ENCODE data around the gene COX20. TPM values are rescaled to one million over a fixed set of nuclear protein-coding genes. Genes with fewer than 3 reads are reported as not detected.

COX20 gene
- total and polyA plus RNA-seq, 2 of the 4 experiments (the other 2 are of a cell fraction): 13.3 to 27.0 TPM

DNA sequence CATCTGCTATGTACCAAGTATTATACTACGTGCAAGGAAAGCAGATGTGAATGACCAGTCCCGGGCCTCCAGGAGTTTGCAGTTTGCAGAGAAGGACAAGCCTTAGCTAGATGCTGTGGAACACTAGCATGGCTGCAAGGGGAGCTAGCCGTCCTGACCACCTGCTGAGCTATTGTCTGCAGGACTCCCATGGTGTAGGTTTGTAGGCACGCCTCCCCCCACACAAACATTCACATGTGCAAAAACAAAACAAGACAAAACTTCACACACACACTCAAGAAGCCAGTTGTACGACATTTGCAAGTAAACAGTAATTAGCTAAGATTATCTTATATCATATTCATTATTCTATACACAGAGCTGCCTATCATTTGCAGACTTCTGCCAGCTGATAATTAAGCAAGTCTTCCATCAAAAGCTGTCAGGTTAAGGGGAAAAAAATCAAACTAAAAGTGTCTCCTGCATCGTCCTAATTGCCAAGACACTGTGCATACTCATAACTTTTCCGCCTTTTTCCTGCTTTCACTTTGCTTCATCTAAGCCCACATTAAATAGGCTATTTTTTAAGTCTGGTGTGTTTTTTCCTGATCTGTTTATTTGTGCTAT is 39.6 kb downstream of the COX20 start:
- Histone ChIP-seq H3K23ac (ENCODE audit: low read depth, low read length) (no peak overlapping the region), H3K14ac (replicated peaks; ENCODE audit: low read depth, low read length) (no peak overlapping the region), H3K56ac (ENCODE audit: extremely low read depth, insufficient read depth, low read length) (no peak overlapping the region), H4K8ac (ENCODE audit: low read depth in 2 of 2, low read length in 2 of 2) (no peak overlapping the region), H4K5ac (ENCODE audit: low read depth, low read length) (no peak overlapping the region), H3K27ac (ENCODE audit: insufficient read depth, low read length) (no peak overlapping the region), H3K79me1 (ENCODE audit: low read depth in 1 of 2, low read length in 2 of 2) (no peaks in the 10 kb centered on the region), H4K91ac (ENCODE audit: insufficient read depth, low read depth, low read length) (no peak overlapping the region), H3K4me2 (ENCODE audit: low read depth, low read length) (no peak overlapping the region), H2AFZ (replicated peaks; ENCODE audit: low read length, poor library complexity) (no peak overlapping the region), H2BK15ac (ENCODE audit: low read depth, low read length) (no peak overlapping the region), H3K9ac (ENCODE audit: low read depth, low read length) (no peak overlapping the region), H2BK120ac (ENCODE audit: low read depth, low read length) (no peak overlapping the region), H2BK20ac (ENCODE audit: low read depth, low read length) (no peak overlapping the region), H3K18ac (ENCODE audit: low read depth, low read length) (no peak overlapping the region), H2BK5ac (ENCODE audit: low read depth, low read length, poor library complexity, severe bottlenecking) (no peak overlapping the region), H3K9me3 (ENCODE audit: control insufficient read depth, insufficient read depth, low read length) (no peaks in the 10 kb centered on the region), H3K4me3 (ENCODE audit: insufficient read depth, low read depth, low read length) (no peak overlapping the region), H3K4me1 (ENCODE audit: control insufficient read depth, insufficient read depth, low read length) (no peaks in the 10 kb centered on the region), H3K9me1 (ENCODE audit: insufficient read depth, low read length) (no peaks in the 10 kb centered on the region), H3K4ac (ENCODE audit: low read depth, low read length) (no peak overlapping the region), H3K27me3 (ENCODE audit: control insufficient read depth, insufficient read depth, low read length) (no peaks in the 10 kb centered on the region; the same call in 1 of the 2 replicates), H2AK5ac (ENCODE audit: low read depth, low read length) (no peak overlapping the region), H2AK9ac (replicated peaks; ENCODE audit: low read depth, low read length, poor library complexity) (no peak overlapping the region), H3K36me3 (ENCODE audit: control insufficient read depth, insufficient read depth, low read length) (no peaks in the 10 kb centered on the region), H4K20me1 (ENCODE audit: insufficient read depth, low read length) (no peaks in the 10 kb centered on the region)
- TF ChIP-seq, protein P1, sequence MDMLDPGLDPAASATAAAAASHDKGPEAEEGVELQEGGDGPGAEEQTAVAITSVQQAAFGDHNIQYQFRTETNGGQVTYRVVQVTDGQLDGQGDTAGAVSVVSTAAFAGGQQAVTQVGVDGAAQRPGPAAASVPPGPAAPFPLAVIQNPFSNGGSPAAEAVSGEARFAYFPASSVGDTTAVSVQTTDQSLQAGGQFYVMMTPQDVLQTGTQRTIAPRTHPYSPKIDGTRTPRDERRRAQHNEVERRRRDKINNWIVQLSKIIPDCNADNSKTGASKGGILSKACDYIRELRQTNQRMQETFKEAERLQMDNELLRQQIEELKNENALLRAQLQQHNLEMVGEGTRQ (IDR thresholded peaks at IDR 0.05; ENCODE audit: low read depth, low read length): no peak
- TF ChIP-seq, protein P2, sequence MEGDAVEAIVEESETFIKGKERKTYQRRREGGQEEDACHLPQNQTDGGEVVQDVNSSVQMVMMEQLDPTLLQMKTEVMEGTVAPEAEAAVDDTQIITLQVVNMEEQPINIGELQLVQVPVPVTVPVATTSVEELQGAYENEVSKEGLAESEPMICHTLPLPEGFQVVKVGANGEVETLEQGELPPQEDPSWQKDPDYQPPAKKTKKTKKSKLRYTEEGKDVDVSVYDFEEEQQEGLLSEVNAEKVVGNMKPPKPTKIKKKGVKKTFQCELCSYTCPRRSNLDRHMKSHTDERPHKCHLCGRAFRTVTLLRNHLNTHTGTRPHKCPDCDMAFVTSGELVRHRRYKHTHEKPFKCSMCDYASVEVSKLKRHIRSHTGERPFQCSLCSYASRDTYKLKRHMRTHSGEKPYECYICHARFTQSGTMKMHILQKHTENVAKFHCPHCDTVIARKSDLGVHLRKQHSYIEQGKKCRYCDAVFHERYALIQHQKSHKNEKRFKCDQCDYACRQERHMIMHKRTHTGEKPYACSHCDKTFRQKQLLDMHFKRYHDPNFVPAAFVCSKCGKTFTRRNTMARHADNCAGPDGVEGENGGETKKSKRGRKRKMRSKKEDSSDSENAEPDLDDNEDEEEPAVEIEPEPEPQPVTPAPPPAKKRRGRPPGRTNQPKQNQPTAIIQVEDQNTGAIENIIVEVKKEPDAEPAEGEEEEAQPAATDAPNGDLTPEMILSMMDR (conservative IDR thresholded peaks at IDR 0.05; ENCODE audit: low read depth, low read length): no peak
- TF ChIP-seq POLR2A (IDR thresholded peaks at IDR 0.05; ENCODE audit: low read depth, low read length) (no peak), CEBPB (IDR thresholded peaks at IDR 0.05; ENCODE audit: low read depth, low read length) (no peak), RCOR1 (IDR thresholded peaks at IDR 0.05; ENCODE audit: insufficient replicate concordance, low read length) (no peak), BHLHE40 (IDR thresholded peaks at IDR 0.05; ENCODE audit: low read depth, low read length) (no peak), CHD1 (IDR thresholded peaks at IDR 0.05; ENCODE audit: low read depth, low read length) (no peak), NFE2L2 (IDR thresholded peaks at IDR 0.05; ENCODE audit: low read depth, low read length) (no peak)
- DNase-seq (no peak), ATAC-seq (ENCODE audit: low read depth) (no peak)
- intact Hi-C loops (cut with micrococcal nuclease): no loop called here
- no CpG with 5 or more reads among the region's 7 CpGs for WGBS, 2 experiments (ENCODE audit: extremely low coverage in 2 of 2, insufficient read length in 1 of 2)
- dilution Hi-C loops (cut with HindIII; ENCODE audit: low sequenced_read_pairs, unreplicated experiment): no loop called here
- CTCF ChIA-PET: no interaction called here
- in situ Hi-C loops (cut with MboI; ENCODE audit: low sequenced_read_pairs): no loop called here
- BruUV-seq (replicated peaks): no TSS peak
- POLR2A ChIA-PET (ENCODE audit: unreplicated experiment): no interaction called here

Measured in IMR-90 (cell line).